KMS-11 (cell line): ENCODE measurements around the gene KLHL14.

Experiments
- H2AFZ ChIP-seq: fragments of 200-600 bp; sonication (generic); 2 replicates; pipeline ENCODE4 v1.6.1; 2016; ENCODE audit warnings: antibody characterized with exemption, mixed run types, low read depth
- H3K27ac ChIP-seq: fragments of 200-600 bp; sonication (generic); 2 replicates; pipeline ENCODE4 v1.6.1; 2016; ENCODE audit warnings: mild to moderate bottlenecking, mixed run types
- H3K27me3 ChIP-seq: fragments of 200-600 bp; sonication (generic); 2 replicates; pipeline ENCODE4 v1.6.1; 2017; ENCODE audit warnings: mild to moderate bottlenecking, low read depth, mixed run types, moderate library complexity; ENCODE audit not compliant: insufficient read depth
- H3K36me3 ChIP-seq: fragments of 200-600 bp; sonication (generic); 2 replicates; pipeline ENCODE4 v1.6.1; 2017; ENCODE audit warnings: mild to moderate bottlenecking, mixed run types; ENCODE audit not compliant: insufficient read depth
- H3K4me1 ChIP-seq: fragments of 200-600 bp; sonication (generic); 2 replicates; pipeline ENCODE4 v1.6.1; 2016; ENCODE audit warnings: mild to moderate bottlenecking, low read depth, mixed run types; ENCODE audit not compliant: poor library complexity, severe bottlenecking
- H3K4me2 ChIP-seq: fragments of 200-600 bp; sonication (generic); 2 replicates; pipeline ENCODE4 v1.7.0; 2016; ENCODE audit warnings: mild to moderate bottlenecking, mixed run types
- H3K4me3 ChIP-seq: fragments of 200-600 bp; sonication (generic); IDR thresholded peaks from 2 replicates; pipeline ENCODE4 v1.6.1; 2017; ENCODE audit warnings: low read depth, low read length, mixed read lengths; ENCODE audit not compliant: insufficient read depth
- H3K79me2 ChIP-seq: fragments of 200-600 bp; sonication (generic); 2 replicates; pipeline ENCODE4 v1.6.1; 2016; ENCODE audit warnings: low read depth, mixed run types; ENCODE audit not compliant: insufficient read depth
- H3K9ac ChIP-seq: fragments of 200-600 bp; sonication (generic); 2 replicates; pipeline ENCODE4 v1.6.1; 2016; ENCODE audit warnings: mild to moderate bottlenecking, mixed run types
- H4K20me1 ChIP-seq: fragments of 200-600 bp; sonication (generic); 2 replicates; pipeline ENCODE4 v1.6.1; 2016; ENCODE audit warnings: mild to moderate bottlenecking, mixed run types; ENCODE audit not compliant: insufficient read depth
- TF ChIP-seq, protein P1 (sequence below): fragments of 200-600 bp; sonication (generic); conservative IDR thresholded peaks from 2 replicates; pipeline ENCODE4 v1.6.1; 2017; ENCODE audit warnings: low read depth, mild to moderate bottlenecking, antibody characterized with exemption, low read length, moderate library complexity, mixed read lengths

The KLHL14 gene

DNA sequence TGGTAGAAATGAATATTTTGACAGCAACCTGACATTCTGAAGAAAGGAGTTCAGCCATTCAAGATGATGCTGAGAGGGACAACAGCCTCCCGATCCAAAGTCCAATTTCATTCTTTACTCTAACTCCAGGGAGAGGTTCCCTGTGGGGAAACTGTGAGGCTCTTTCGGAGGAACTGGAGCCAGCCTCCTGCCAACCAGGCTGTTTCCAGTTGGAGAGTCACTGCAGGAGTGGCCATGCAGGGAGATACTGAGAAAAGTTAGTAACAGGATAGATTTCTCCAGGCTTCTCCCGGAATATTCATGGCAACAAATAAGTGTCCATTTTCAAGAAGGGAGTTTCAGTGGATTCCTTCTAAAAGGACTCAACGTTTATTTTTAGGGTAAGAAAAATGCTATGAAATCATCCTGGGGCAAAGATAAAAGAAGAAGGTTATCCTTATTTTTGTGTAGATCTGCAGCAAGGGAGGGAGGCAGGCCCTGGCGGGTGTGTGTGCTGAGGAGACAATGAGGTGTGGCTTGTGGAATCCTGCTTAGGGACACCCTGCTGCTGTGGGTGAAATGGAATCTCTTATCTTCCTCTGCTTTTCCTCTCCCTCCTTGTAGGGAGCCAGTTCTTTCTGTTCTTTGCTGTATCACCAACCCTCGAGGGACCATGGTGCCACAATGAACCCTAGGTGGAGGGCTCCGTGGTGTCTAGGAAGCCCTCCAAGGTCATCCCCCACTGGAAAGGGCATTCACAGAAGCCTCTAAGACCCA, 18.1 kb downstream of the KLHL14 start:
- Histone ChIP-seq H3K4me3 (no peak overlapping the region), H3K9ac (no peak overlapping the region), H3K27me3 (no peaks in the 10 kb centered on the region), H3K4me2 (no peak overlapping the region), H3K36me3 (no peaks in the 10 kb centered on the region), H3K27ac (no peak overlapping the region), H4K20me1 (no peaks in the 10 kb centered on the region), H2AFZ (no peak overlapping the region), H3K4me1 (no peaks in the 10 kb centered on the region), H3K79me2 (no peaks in the 10 kb centered on the region)
- TF ChIP-seq, protein P1, sequence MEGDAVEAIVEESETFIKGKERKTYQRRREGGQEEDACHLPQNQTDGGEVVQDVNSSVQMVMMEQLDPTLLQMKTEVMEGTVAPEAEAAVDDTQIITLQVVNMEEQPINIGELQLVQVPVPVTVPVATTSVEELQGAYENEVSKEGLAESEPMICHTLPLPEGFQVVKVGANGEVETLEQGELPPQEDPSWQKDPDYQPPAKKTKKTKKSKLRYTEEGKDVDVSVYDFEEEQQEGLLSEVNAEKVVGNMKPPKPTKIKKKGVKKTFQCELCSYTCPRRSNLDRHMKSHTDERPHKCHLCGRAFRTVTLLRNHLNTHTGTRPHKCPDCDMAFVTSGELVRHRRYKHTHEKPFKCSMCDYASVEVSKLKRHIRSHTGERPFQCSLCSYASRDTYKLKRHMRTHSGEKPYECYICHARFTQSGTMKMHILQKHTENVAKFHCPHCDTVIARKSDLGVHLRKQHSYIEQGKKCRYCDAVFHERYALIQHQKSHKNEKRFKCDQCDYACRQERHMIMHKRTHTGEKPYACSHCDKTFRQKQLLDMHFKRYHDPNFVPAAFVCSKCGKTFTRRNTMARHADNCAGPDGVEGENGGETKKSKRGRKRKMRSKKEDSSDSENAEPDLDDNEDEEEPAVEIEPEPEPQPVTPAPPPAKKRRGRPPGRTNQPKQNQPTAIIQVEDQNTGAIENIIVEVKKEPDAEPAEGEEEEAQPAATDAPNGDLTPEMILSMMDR = no peak

- Histone ChIP-seq H3K9ac (no peak overlapping the region), H3K36me3 (no peaks in the 10 kb centered on the region), H3K4me3 (no peak overlapping the region), H3K79me2 (no peaks in the 10 kb centered on the region), H3K27me3 (no peaks in the 10 kb centered on the region), H3K4me1 (no peaks in the 10 kb centered on the region), H2AFZ (no peak overlapping the region), H3K4me2 (no peak overlapping the region), H4K20me1 (no peaks in the 10 kb centered on the region), H3K27ac (no peak overlapping the region)
- TF ChIP-seq, protein P1 = no peak
Measured at GRCh38 chr18:32753656-32754260, 19.1 kb downstream of the KLHL14 start.

- H3K27me3 ChIP-seq = no peaks in the 10 kb centered on the region
Measured at GRCh38 chr18:32750328-32750727, 22.5 kb downstream of the KLHL14 start.

GRCh38 chr18:32749809-32750208, 23.0 kb downstream of the KLHL14 start:
- Histone ChIP-seq H3K79me2 (no peaks in the 10 kb centered on the region), H3K4me2 (no peak overlapping the region), H2AFZ (no peak overlapping the region), H3K27me3 (no peaks in the 10 kb centered on the region), H3K4me1 (no peaks in the 10 kb centered on the region), H3K9ac (no peak overlapping the region), H4K20me1 (no peaks in the 10 kb centered on the region), H3K4me3 (no peak overlapping the region), H3K27ac (no peak overlapping the region), H3K36me3 (no peaks in the 10 kb centered on the region)
- TF ChIP-seq, protein P1 = no peak

More at GRCh38 chr18:32750328-32750727, 22.5 kb downstream of the KLHL14 start:
- TF ChIP-seq, protein P1 = no peak
- no peak overlapping the region for H3K27ac ChIP-seq
- H3K4me2 ChIP-seq = no peak overlapping the region
- H3K4me1 ChIP-seq = no peaks in the 10 kb centered on the region
- no peaks in the 10 kb centered on the region for H4K20me1 ChIP-seq
- H3K79me2 ChIP-seq = no peaks in the 10 kb centered on the region
- H3K9ac ChIP-seq = no peak overlapping the region
- no peak overlapping the region for H3K4me3 ChIP-seq
- no peak overlapping the region for H2AFZ ChIP-seq
- no peaks in the 10 kb centered on the region for H3K36me3 ChIP-seq
